ENCODE data around the gene FAT3. TPM values are rescaled to one million over a fixed set of nuclear protein-coding genes. Genes with fewer than 3 reads are reported as not detected.

Gene FAT3
- total and polyA plus RNA-seq, 9 of the 15 experiments (the other 6 are each of a cell fraction or from before 2014, with no cell fraction given): under 0.01 TPM; not detected in 7

DNA sequence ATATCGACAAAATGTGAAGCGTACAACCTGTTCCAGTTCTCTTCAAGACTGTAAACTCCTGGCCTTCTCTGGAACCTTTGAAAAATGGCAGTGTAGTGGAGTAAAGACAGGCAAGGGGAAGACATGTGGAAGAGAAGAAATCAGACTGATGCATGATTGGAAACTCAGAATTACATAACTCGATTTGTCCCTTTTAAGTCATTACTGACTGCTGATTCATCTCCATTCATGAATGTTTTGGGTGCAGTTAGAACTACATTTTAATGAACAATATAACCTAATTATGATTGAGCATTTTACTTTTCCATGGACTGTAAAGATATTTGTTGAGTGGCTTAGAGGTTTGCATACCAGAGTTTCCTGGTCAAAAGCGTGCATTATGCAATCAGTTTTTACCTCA, 32.9 kb downstream of the FAT3 start (continued):
- TF ChIP-seq, protein P1, sequence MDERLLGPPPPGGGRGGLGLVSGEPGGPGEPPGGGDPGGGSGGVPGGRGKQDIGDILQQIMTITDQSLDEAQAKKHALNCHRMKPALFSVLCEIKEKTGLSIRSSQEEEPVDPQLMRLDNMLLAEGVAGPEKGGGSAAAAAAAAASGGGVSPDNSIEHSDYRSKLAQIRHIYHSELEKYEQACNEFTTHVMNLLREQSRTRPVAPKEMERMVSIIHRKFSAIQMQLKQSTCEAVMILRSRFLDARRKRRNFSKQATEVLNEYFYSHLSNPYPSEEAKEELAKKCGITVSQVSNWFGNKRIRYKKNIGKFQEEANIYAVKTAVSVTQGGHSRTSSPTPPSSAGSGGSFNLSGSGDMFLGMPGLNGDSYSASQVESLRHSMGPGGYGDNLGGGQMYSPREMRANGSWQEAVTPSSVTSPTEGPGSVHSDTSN (CRISPR knock-in tag; IDR thresholded peaks at IDR 0.05; ENCODE audit: low read depth): no peak
- TF ChIP-seq, protein P1 (tag; conservative IDR thresholded peaks at IDR 0.05; ENCODE audit: low read depth): no peak
- TF ChIP-seq NFYB (IDR thresholded peaks at IDR 0.05; ENCODE audit: extremely low read depth, insufficient read length): no peak
- no peak for TF ChIP-seq PRPF4 (IDR thresholded peaks at IDR 0.05; ENCODE audit: insufficient read depth, low read depth, low read length, poor library complexity, severe bottlenecking)
- TF ChIP-seq SMARCE1 (IDR thresholded peaks at IDR 0.05): no peak
- TF ChIP-seq NR2F6 (CRISPR knock-in tag; IDR thresholded peaks at IDR 0.05): no peak

DNA sequence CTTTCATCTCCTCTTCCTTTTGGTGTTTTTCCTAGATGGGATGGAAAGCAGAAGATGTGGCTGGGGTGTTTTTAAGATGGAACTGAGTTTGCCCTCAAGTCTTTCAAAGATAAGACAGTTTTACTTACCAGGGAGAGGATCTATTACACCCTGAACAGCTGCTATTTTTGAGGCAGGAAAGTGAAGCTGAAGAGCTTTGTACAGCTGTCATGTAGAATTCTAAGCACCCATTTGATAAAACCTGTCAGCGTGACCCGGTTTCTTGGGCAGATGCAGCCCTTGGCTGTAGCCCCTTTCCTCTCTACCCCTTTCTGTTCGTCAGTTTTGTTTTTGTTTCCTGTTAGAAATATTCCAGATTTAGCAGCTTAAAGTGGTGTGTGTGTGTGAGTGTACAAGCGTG, 35.2 kb downstream of the FAT3 start:
- DNase-seq (ENCODE audit: extremely low read depth in 1 of 4, low spot score in 3 of 4): no peak
- in situ Hi-C loops (cut with MboI) (no loop called here), intact Hi-C loops (cut with micrococcal nuclease) (no loop called here)
- Histone ChIP-seq H3K27me3 (ENCODE audit: control insufficient read depth in 2 of 2, insufficient read depth in 2 of 2, low read length in 2 of 2) (no peaks in the 10 kb centered on the region), H3K79me2 (ENCODE audit: control insufficient read depth, insufficient read depth, low read length) (no peaks in the 10 kb centered on the region), H3K4me2 (ENCODE audit: insufficient read depth, low read length) (no peak overlapping the region), H3K9me3 (replicated peaks; ENCODE audit: control insufficient read depth, insufficient read depth, low read depth, low read length) (no peaks in the 10 kb centered on the region), H3K36me3 (ENCODE audit: control insufficient read depth, insufficient read depth, low read length) (no peaks in the 10 kb centered on the region), H3K9ac (ENCODE audit: insufficient read depth in 1 of 2, low read depth in 2 of 2, low read length in 2 of 2) (no peak overlapping the region), H3K4me1 (replicated peaks in 1 of 2; ENCODE audit: control insufficient read depth in 2 of 2, insufficient read depth in 2 of 2, low read length in 2 of 2) (no peaks in the 10 kb centered on the region), H2AFZ (ENCODE audit: low read depth, low read length) (no peak overlapping the region), H3K9me1 (ENCODE audit: control insufficient read depth, insufficient read depth, low read length) (no peaks in the 10 kb centered on the region), H3K4me3 (no peak overlapping the region), H4K20me1 (replicated peaks; ENCODE audit: control insufficient read depth, insufficient read depth, low read length) (no peaks in the 10 kb centered on the region), H3K27ac (ENCODE audit: extremely low read depth, low read depth, low read length) (no peak overlapping the region)
- TF ChIP-seq NFXL1 (CRISPR knock-in tag; IDR thresholded peaks at IDR 0.05) (no peak), TAF9B (IDR thresholded peaks at IDR 0.05; ENCODE audit: partially characterized antibody) (no peak), ZNF780A (CRISPR knock-in tag; IDR thresholded peaks at IDR 0.05) (no peak), ZEB2 (IDR thresholded peaks at IDR 0.05) (no peak), DACH1 (IDR thresholded peaks at IDR 0.05; ENCODE audit: partially characterized antibody) (no peak), TAF7 (tag; IDR thresholded peaks at IDR 0.05) (no peak)
- TF ChIP-seq, protein P2, sequence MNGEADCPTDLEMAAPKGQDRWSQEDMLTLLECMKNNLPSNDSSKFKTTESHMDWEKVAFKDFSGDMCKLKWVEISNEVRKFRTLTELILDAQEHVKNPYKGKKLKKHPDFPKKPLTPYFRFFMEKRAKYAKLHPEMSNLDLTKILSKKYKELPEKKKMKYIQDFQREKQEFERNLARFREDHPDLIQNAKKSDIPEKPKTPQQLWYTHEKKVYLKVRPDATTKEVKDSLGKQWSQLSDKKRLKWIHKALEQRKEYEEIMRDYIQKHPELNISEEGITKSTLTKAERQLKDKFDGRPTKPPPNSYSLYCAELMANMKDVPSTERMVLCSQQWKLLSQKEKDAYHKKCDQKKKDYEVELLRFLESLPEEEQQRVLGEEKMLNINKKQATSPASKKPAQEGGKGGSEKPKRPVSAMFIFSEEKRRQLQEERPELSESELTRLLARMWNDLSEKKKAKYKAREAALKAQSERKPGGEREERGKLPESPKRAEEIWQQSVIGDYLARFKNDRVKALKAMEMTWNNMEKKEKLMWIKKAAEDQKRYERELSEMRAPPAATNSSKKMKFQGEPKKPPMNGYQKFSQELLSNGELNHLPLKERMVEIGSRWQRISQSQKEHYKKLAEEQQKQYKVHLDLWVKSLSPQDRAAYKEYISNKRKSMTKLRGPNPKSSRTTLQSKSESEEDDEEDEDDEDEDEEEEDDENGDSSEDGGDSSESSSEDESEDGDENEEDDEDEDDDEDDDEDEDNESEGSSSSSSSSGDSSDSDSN (IDR thresholded peaks at IDR 0.05; ENCODE audit: borderline replicate concordance in 1 of 2, low read depth in 2 of 2, low read length in 2 of 2): no peak
- FAIRE-seq: no peak
- ChIA-PET POLR2A (no interaction called here), CTCF (ENCODE audit: low intra/inter-chr PET ratio) (no interaction called here)
- 0% methylated on average over 4 of the region's 4 CpGs for WGBS (ENCODE audit: insufficient coverage, low coverage, missing lambda C conversion rate)
- no TSS peak for BruUV-seq (replicated peaks)
- ATAC-seq: no peak
